Mammary epithelial cell (primary cell): Measurements from ENCODE around the gene TMEM151A.

Experiments used
- CTCF ChIP-seq, 2 donors: IDR thresholded peaks in 1 of 2; conservative IDR thresholded peaks in 1 of 2; 2 replicates each; pipeline ENCODE4 v1.5.1; 2011 to 2012; ENCODE audit warnings: inconsistent platforms in 2 of 2, low read length in 2 of 2, mild to moderate bottlenecking in 2 of 2, control low read depth in 1 of 2, low read depth in 1 of 2; ENCODE audit not compliant: insufficient read depth in 1 of 2; ENCODE audit errors: extremely low read depth in 1 of 2
- EZH2 ChIP-seq: IDR thresholded peaks from 2 replicates; pipeline ENCODE4 v1.6.1; 2012; ENCODE audit warnings: low read length, inconsistent platforms, borderline replicate concordance

- no peak for TF ChIP-seq CTCF (conservative IDR thresholded peaks at IDR 0.05 in 1 of 2, IDR thresholded peaks at IDR 0.05 in 1 of 2; ENCODE audit: extremely low read depth in 1 of 2, insufficient read depth in 1 of 2, low read depth in 1 of 2, low read length in 2 of 2)
- no peak for TF ChIP-seq EZH2
These were observed 19.9 kb upstream of the TMEM151A start for GRCh38 chr11:66271816-66272215.
